Activated CD8-positive, alpha-beta memory T cell treated with anti-CD3 and anti-CD28 coated beads for 1 hour (primary cell): ENCODE data around the gene AGPAT1.

Source experiments
- DNase-seq, 2 donors: peaks; one replicate each; pipeline ENCODE4 v3.0.0-alpha.2; 2020; ENCODE audit warnings: low read depth in 1 of 2; ENCODE audit errors: extremely low read depth in 1 of 2

Gene AGPAT1

GRCh38 chr6:32127409-32127716, 48.5 kb downstream of the AGPAT1 start:
- DNase-seq: no peak

- no peak for DNase-seq
Measured at GRCh38 chr6:32126880-32127279, 49.0 kb downstream of the AGPAT1 start.

GRCh38 chr6:32123681-32124080, 52.2 kb downstream of the AGPAT1 start:
- no peak for DNase-seq

GRCh38 chr6:32120573-32121059, 55.3 kb downstream of the AGPAT1 start:
- no peak for DNase-seq

GRCh38 chr6:32118782-32119628, 56.9 kb downstream of the AGPAT1 start:
- peak; percentile 21 to 50 for DNase-seq
